Measurements from ENCODE around the gene PLCB1.

DNA sequence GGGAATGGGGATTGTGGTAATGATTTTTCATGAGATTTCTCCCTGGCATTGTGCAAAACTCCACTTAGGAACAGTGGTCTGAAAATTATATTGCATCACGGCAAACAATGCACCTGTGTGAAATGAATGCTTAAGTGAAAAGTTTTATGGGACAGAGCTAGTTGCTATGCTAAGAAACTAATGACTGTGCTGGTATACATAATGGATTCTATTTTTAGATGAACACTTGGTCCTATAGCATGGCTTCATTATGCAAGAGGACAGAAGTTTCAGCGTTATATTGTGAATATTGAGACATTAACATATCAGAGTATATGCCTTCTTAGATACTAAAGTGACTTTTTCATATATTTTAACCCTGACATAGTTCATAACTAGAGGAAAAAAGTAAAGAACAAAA lies 30.5 kb downstream of the PLCB1 start:
- TF ChIP-seq POLR2AphosphoS5 (IDR thresholded peaks at IDR 0.05; ENCODE audit: low read depth, low read length) (no peak), TAF1 (IDR thresholded peaks at IDR 0.05; ENCODE audit: borderline replicate concordance, insufficient read depth, low read length) (no peak)
